ENCODE data around the gene RHBDF2.

RHBDF2 gene

DNA sequence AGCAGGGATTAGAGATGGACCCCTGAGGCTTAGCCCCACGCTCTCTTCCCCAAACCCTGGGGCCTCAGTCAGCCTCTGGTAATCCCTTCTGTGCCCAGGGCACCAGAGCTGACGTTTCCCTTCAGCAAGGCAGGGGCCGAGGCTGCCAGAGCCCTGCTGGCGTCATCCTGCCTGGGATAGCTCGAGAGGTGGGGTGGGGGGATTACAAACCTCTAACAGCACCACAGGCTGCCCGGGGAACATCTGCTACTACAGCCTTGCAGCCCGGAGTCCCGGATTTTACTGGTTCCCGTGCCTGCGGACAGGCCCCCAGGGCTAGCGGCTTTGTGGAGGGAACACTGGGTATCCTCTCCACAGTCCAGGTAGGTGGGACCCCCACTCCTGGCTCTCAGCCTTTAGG lies 33.9 kb downstream of the RHBDF2 start, which contains the start of gene AANAT:
TSS of gene AANAT (plus strand) at position 238 of the 400 bp plus-strand sequence. CDS start 1,144 bp downstream, outside the sequence.
- DNase-seq: no peak

DNA sequence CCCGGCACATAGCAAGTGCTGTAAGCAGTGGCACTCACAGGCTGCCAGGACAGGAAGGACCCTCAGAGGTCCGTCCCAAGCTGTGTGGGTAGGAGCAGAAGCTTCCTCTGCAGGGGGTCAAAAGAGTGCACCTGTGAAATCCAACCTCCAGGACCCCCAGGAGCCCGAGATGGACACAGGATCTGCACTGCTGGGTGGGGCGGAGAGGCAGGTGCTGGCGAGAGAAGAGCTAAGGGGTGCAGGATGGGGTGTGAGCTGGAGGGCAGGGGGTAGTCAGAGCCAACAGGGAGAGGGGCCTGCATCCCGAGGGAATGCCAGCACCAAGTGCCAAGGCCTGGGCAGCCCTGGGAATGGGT lies 34.5 kb downstream of the RHBDF2 start:
- DNase-seq: no peak

DNA sequence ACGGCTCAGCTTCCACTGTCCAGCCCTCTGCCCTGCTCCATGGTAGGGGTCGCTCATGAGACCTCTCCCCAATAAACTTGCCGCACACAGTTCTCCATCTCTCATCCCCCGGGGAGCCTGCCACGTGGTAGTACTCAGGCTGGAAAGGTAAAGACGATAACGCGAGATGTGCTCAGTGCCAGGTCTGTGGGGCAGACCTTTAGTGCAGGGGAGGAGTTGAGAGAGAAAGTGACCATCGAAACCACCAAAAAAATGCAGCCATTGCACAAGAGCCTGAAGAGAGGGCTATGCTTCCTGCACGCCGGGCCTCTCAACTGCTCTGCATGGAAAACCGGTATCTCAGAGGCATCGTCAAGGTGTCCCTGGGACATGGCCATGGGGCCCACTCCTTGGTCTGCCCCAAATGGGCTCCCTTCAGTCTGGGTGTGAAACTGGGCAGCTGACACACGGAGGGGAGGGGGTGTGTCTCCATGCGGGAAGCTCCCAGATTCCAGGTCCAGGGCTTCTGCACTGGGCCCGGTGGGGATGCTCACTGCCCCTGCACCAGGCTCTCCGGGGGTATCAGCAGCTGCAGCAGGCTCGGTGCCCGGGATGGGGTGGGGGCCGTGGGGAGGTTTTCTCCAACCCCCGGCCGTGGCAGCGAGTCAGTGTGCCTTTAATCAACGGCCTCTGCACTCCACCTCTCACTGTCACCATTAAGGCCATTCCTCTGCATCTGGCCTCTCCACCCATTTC lies 38.5 kb downstream of the RHBDF2 start:
- DNase-seq: no peak

DNA sequence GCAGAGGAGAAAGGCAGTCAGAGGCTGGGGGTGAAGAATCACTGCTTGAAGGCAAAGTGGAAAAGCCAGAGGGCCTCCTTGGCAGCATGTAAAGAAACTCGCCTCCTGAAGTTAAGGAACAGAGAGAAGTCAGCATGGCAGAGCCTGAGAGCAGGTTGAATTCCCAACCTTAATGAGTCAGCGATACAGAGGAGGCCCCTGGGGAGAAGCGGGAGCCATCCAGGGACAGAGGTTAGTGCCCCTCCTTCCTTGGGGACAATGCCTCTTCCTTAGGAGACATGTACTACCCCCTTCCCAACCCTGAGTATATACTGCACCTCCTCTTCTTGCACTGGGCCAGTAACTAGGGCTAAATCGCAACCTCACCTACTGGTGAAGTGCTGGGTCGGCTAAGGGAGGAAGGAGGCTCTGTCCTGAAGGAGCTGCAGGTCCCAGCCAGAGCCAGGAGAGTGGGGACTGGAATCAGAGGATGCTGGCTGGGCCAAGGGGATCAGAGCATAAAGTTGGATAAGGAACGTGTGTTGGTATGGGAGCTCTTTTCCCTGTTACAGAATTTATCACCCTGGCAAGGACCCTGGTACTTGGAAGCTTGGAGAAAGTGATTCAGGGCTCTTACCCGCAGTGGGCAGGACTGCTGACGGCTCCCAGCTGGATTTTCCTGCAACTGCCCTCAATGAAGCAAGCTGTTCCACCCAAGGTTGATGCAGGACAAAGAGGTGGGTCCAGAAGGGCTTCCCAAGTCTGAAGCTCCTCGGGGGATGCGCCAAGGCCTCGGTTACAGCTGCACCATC lies 39.3 kb downstream of the RHBDF2 start:
- DNase-seq: no peak

DNA sequence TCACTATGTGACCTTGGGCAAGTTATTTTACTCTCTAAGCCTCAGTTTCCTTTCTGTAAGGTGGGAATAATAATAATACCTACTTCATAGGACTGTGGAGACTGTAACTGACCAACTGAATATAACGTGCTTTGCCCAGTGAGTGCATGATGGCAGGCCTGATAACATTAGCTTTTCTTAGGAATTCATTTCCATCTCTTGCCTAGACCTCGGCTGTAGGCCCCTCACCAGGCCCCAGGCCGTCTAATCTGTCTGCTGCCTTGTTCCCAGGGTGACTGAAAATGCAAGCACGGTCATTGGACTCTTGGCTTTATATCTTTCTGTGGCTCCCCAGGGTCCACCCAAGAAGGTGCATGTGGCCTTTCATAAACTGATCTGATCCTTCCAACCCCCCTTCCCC lies 41.5 kb downstream of the RHBDF2 start:
- DNase-seq: no peak

DNA sequence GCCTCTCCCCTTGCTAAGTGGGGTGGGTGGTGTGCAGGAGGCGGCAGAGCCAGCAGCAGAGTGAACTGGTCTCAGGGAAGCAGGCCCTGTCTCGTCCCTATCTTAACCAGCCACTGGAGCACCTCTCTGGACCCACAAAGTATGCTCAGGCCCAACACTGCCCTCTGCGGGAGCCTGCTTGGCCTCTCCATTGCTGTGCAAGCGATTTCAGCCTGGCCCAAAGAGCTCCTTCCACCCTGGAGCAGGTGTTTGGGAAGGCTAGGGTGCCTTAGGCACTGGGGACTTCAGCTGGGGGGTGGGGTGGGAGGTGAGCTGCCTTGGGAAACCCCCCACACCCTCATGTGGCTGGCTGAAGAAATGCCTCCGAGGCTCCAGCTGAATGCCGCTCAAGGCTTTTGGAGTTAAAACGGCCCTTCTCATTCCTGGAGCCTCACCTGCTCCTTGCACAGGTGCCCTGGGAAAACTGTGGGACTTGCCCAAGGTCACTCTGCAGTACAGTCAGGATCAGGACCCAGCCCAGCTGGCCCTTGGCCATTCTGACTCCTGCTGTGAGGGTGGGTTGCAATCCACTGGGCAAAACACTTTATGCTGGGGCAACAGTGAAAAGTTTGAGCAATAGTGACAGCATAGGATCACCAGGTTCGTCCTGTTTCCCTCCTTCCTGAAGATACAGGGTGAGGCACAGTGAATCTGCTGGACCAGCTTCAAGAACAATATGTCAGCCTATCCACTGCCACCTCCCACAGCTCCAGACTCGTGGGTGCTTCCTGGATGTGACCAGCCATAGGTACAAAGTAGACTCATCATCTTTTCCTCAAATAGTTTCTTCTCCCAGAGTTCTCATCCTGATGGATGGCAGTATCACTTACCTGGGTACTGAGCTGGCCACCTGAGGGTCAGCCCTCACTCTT lies 42.4 kb downstream of the RHBDF2 start:
- peak in 5 of 56 donors; percentile 5 to 41 (median 10) for DNase-seq

DNA sequence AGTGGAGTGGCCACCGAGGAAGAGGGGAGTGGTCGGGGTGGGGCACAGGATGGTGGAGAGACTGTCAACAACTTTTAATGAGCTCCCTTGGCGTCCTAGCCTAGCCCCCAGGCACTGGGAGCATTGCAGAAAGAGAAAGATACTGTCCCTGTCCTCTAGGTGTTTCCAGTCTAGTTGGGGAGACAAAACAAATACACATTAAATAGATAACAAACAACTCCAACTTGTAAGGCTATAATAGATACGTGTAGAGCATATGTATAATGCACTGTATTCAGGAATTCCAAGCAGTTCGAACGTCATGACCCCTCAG lies 47.8 kb downstream of the RHBDF2 start:
- DNase-seq: no peak

DNA sequence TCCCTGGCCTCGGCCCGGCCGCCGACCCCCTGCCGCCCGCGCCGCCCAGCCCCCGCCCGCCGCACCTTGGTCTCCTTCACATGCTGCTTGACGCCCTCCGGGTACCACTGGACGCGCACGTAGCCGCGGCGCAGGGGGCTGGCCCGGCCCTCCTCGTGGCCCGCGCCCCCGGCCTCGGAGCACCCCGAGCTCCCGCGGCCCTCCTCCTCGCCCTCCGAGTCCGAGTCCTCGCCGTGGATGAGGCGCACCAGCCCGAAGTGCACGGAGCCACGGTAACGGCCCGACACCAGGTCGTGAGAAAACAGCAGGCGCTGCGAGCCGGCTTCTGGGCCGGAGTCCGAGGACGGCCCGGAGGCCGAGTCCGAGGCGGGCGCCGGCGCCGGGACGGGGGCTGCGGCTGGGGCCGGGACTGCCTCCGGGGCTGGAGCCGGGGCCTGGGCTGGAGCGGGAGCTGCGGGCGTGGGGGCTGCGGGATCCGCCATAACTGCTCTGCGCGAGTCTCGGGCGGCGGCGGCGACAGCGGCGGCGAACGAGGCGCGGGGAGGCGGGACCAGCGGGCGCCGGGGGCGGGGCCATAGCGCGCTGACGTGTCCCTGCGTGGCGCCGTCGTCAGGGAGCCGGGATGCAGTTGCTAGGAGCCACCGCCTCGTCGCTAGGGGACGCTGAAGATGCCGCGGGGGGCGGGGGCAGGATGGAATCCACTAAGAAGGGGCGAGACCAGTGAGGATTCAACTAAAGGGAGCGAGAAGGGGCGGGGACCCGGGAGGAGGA lies 48.4 kb downstream of the RHBDF2 start, which contains the start of gene UBE2O:
TSS of gene UBE2O (minus strand) at position 493 of the 771 bp plus-strand sequence. CDS start at position 482, 11 bp downstream.
- DNase-seq: peak in 55 of 56 donors; percentile 33 to 93 (median 78)

DNA sequence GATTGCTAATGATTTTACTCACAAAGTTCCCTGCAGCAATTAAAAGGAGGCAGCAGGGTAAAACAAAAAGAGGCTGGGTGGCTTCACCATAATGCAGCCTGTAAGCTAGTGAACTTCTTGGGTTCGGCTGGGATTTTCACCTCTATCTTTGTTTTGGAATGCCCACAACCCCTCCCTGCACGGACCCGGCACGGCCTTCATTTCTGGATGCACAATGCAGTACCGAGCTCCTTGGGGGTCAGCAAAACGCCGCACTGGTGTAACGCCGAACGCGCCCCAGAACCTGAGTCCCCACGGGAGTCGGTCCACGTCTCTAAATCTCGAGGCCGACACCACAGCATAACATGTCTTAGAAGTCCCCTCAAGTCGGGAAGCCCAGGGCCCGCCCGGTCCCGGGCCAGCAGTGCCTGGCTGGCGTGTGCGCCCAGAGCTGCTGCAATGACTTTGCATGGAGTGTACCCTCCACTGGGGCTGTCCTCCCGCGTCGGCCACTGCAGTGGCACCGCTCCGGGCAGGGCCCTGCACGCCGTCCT lies 49.0 kb downstream of the RHBDF2 start:
- peak in 3 of 56 donors; percentile 15 to 40 (median 27) for DNase-seq

DNA sequence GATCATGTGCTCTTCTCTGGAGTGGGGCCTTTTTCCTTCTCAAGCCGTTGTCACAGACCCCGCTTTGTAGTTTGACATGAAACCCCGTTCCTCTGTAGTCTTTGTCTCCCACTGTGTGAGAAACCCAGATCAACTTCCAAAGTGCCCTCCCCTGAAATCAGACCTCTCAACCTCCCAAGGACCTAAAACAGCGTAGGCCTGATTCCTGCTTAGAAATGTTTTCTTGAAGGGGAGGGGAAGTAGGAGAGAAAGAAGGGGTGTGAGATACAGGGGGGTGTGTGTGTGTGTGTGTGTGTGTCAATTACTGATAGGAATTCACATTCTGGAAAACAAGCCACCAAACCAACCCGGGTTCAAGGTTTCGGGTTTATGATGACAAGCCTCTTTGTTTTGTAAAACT lies 49.7 kb downstream of the RHBDF2 start:
- no peak for DNase-seq

DNA sequence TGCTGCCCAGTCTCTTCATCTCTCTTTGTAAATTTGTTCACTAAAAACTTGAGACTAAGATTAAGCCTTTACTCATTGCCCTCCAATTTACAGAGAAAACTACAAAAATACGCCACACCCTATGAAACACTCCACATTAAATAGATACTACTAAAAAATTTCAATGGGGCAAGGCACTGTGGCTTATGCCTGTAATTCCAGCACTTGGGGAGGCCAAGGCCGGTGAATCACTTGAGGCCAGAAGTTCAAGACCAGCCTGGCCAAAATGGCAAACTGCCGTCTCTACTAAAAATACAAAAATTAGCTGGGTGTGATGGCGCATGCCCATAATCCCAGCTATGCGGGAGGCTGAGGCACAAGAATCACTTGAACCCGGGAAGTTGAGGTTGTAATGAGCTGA lies 52.1 kb downstream of the RHBDF2 start:
- DNase-seq: no peak

DNA sequence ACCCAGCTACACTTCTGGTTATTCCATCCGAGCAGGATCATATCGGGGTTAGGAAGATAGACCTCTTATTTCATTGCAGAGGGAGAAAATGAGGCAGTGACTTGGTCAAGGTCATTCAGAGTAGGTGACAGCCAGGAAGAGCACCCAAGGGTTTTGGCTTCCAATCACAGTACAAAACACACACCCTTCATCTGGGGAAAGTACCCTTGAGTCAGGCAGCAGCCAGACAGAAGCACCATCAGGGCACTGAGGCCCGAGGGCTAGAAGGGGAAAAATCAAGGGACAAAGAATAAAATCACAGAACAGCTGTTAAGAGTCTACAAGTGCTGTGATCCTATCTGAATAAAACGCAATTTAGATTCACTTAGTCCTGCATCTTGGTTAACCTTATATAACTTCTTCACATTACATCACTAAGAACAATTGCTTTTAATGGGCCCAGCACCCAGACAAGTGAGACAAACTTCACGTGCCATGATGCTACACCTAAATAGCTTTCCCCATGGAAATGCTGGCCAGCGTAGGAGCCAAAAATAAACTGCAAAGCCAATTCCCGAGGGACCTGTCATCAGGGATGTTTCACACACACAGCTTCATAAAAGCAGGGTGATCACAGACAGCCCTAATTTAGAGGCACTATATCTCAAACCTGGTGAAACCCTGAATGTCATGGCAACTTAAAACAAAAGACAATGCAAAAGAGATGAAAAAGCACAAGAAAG lies 53.1 kb downstream of the RHBDF2 start:
- DNase-seq: no peak

DNA sequence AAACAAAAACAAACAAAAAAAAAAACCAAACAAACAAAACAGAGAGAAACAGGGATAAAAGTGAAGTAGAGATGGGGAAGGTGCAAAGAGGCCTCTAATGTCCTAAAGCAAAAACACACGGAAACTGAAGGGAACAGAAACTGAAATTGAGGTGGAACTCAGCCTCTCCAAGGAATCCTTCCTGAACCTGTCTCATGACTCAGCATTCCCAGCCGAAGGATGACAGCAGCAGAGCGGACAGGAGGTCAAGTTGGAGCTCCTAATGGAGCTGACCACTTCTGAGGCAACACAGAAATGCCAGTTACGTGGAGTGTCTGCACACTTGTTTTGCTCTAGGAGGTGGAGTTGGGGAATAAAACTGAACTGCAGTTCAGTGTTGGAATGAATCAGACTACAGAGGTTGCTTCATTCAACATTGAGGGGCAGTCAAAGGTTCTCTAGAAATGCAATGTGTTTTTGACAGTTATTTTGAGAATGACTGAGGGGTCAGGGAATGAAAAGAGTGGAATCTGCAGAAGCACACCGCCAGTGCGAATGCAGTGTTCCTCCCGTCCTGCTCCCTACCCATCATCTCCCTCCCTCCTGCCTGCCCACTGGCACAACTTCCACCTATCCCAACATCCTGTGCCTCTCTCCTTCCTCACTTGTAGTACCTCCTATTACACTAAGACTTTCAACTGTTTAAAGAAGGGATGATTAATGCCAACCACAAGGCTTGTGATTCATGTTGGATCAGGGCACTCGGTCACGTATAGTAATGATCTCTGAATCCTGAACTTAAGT lies 54.6 kb downstream of the RHBDF2 start:
- peak in 1 of 56 donors; percentile 27 for DNase-seq

DNA sequence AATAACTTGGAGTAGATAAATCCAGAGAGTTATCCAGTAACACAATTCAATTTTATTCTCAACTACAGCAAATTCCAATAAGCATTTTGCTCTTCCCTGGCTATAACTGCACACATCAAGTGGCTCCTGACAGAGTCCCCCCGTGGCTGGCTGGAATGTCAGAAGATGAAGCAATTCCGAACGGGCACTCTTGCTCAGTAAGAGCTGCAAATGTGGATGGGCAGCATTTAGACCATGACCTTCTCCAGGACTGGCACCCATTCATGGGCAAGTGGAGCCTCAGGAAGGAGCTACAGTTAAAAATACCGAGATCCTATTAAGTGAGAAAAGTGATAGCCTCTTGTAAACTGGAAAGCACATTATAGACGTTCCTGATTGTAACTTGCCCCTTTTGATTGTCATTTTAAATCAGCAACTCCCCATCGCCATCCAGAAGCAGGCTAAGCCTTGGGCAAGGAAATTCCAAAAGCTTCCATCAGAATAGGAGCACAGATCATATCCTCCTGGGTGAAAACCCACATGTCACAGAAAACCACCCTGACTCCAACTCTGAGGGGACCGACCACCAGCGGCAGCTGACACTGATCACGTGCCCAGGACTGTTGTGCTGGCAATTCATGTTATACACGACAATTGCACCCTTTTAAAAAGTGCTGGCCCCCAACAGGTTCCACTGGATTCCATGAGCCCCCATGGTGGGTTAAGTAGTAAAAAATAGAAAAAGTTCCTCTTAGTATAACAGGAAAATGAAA lies 55.4 kb downstream of the RHBDF2 start:
- no peak for DNase-seq

DNA sequence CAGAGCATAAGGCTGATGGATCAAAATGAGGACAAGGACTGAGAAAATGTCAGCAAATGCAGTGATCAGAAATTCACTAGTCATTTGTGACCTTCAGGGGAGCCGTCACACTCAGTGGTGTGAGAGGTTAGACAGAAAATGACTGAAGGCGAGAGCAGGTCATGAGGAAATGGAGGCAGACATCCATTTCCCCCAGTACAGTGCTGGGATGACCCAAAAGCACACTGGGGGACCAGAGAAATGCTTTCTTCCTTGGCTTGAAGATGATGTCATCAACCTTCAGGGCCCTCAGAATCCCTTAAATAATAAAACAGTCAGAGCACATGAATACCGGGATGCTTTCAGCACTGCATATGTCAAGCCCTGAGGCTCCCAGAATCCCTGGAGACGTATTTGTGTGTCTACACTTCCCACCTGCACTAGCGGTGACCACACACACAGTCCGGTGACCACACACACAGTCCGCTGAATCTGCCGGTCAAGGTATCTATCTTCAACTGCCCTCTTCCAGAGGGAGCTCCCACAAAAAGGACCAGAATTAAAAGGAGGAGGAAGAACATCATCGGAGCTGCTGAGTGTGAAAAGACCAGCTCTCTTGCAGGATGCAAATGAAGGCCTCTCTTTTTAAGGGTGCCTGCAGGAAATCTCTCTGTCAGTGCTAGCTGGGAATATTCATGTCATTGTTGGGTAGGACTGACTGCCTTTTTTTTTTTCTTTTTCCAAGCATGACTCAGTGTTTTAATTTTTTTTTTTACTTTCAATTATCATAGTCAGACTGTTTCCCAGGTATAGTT lies 56.5 kb downstream of the RHBDF2 start:
- DNase-seq: peak in 8 of 56 donors; percentile 15 to 42 (median 30)

DNA sequence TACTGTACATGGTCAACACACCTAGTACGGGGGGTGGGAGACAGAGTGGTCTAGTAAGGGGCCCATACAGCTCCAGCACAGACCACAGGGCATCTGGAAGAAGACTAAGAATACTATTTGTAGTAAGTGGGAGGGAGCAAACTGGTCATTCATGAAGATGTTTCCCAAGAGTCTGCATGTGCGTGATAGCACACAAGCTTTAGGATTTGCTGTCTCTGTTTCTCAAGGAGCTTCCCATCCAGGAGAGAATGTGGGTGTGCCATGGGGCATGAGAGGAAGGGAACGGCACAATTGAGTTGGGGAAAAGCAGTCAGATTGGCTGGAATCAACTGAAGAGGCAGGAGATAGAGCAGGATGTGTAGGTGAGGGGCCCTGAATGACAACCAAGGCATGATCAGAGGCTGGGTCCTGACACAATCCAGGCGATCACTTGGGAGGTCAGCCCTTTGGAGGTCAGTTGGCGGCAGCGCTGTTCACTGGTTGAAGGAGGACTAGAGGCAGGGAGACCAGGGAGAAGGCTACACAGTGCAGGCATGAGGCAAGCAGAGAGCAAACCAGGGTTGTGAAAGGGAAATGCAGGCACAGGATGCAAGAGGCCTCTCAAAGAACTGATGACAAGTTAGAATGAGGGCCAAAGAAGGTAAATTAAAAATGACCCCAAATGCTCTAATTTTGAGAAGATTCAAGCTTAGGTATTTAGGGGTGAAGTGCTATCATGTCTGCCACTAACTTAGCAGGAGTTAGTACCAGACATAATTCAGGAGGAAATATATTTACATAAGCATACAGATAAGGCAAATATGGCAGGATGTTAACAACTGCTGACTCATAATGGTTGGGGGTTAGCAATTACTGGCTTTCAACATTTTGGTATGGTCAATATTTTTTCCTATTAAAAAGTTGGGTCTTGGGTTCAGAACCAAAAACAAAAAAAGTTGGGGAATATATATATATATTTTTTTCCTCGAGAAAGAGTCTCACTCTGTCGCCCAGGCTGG lies 58.6 kb downstream of the RHBDF2 start:
- no peak for DNase-seq

All from nucleus accumbens (tissue), 56 donors.